Caco-2 (cell line): ENCODE data around the gene ANXA3. TPM values are rescaled to one million over a fixed set of nuclear protein-coding genes. Genes with fewer than 3 reads are reported as not detected.

Source experiments
- BruUV-seq: library from RNA; stranded (reverse); fragments of 400-500 nt; replicated peaks from 2 replicates; lab custom pipeline; 2021; lab: Mats Ljungman, UMichigan
- CTCF ChIA-PET: fragments of 300-600 bp; sonication (Branson Sonifier 250); formaldehyde crosslinking; loops from one replicate; lab custom pipeline; 2022; ENCODE audit warnings: antibody characterized with exemption; lab: Charles Lee
- POLR2A ChIA-PET: fragments of 300-600 bp; sonication (Branson Sonifier 250); formaldehyde crosslinking; loops from one replicate; lab custom pipeline; 2022; ENCODE audit warnings: antibody characterized with exemption; lab: Charles Lee
- DNase-seq, 2 experiments: peaks; one replicate each; pipeline versions ENCODE4 v3.0.0 to v3.0.0-alpha.2; 2020 to 2022
- H3K27me3 ChIP-seq: replicated peaks from 2 replicates; pipeline ENCODE4 v1.6.0; 2011; ENCODE audit warnings: low read length; ENCODE audit not compliant: control insufficient read depth, insufficient read depth
- H3K36me3 ChIP-seq: 2 replicates; pipeline ENCODE4 v1.5.1; 2011; ENCODE audit warnings: low read length; ENCODE audit not compliant: control insufficient read depth, insufficient read depth
- H3K4me1 ChIP-seq: fragments of 250-450 bp; sonication (Bioruptor Pico); 2 replicates; pipeline ENCODE4 v1.5.1; 2020; ENCODE audit warnings: mild to moderate bottlenecking
- H3K4me3 ChIP-seq: 2 replicates; pipeline ENCODE4 v1.5.1; 2011; ENCODE audit warnings: low read depth, mild to moderate bottlenecking, control low read depth, low read length
- H3K9me3 ChIP-seq: fragments of 250-450 bp; sonication (Bioruptor Pico); 2 replicates; pipeline ENCODE4 v1.5.1; 2020; ENCODE audit warnings: mild to moderate bottlenecking, moderate library complexity
- H3K27ac Mint-ChIP-seq: one replicate; pipeline ENCODE4 v1.8.0; 2022; ENCODE audit warnings: mixed read lengths; ENCODE audit not compliant: unreplicated experiment
- H3K27me3 Mint-ChIP-seq: one replicate; pipeline ENCODE4 v1.8.0; 2022; ENCODE audit warnings: mixed read lengths; ENCODE audit not compliant: insufficient read depth, unreplicated experiment
- H3K36me3 Mint-ChIP-seq: one replicate; pipeline ENCODE4 v1.8.0; 2022; ENCODE audit warnings: mild to moderate bottlenecking, mixed read lengths; ENCODE audit not compliant: insufficient read depth, unreplicated experiment
- H3K4me1 Mint-ChIP-seq: one replicate; pipeline ENCODE4 v1.8.0; 2022; ENCODE audit warnings: low read depth, mixed read lengths; ENCODE audit not compliant: unreplicated experiment
- H3K4me3 Mint-ChIP-seq: one replicate; pipeline ENCODE4 v1.8.0; 2022; ENCODE audit warnings: mild to moderate bottlenecking, moderate library complexity, mixed read lengths; ENCODE audit not compliant: unreplicated experiment
- H3K9me3 Mint-ChIP-seq: one replicate; pipeline ENCODE4 v1.8.0; 2022; ENCODE audit warnings: mixed read lengths; ENCODE audit not compliant: unreplicated experiment
- CTCF ChIP-seq, 2 experiments: fragments of 200-600 bp in 1 of 2; IDR thresholded peaks; 1 replicate in 1 of 2; 2 replicates in 1 of 2; pipeline versions ENCODE4 v1.5.1 to v1.8.0; 2011 to 2022; ENCODE audit warnings: antibody characterized with exemption in 1 of 2, control low read depth in 1 of 2, inconsistent platforms in 1 of 2, low read depth in 1 of 2, low read length in 1 of 2, mild to moderate bottlenecking in 1 of 2, moderate library complexity in 1 of 2; ENCODE audit not compliant: insufficient read depth in 1 of 2, severe bottlenecking in 1 of 2, unreplicated experiment in 1 of 2
- intact Hi-C: fragments of 100-400 bp; cut with micrococcal nuclease; formaldehyde crosslinking; loops from one replicate; pipeline ENCODE4 v1.10.0; 2022; ENCODE audit not compliant: unreplicated experiment
- total RNA-seq: library from RNA; stranded (reverse); gene quantifications from 2 replicates; pipeline ENCODE4 v1.2.3, GENCODE V29; 2022

ANXA3 gene
- total RNA-seq, 1 experiment from 2014 or later, result 361 TPM

- Mint-ChIP-seq H3K4me3 (no peak overlapping the region), H3K27ac (no peak overlapping the region), H3K4me1 (peaks cover 20% of the 10 kb centered on the region), H3K36me3 (no peaks in the 10 kb centered on the region), H3K9me3 (no peaks in the 10 kb centered on the region), H3K27me3 (no peaks in the 10 kb centered on the region)
- no peak for DNase-seq
- no TSS peak for BruUV-seq
- POLR2A ChIA-PET, result no interaction called here
- intact Hi-C loops, result no loop called here
- Histone ChIP-seq H3K4me1 (no peaks in the 10 kb centered on the region), H3K9me3 (no peaks in the 10 kb centered on the region), H3K27me3 (no peaks in the 10 kb centered on the region), H3K4me3 (no peak overlapping the region), H3K36me3 (no peaks in the 10 kb centered on the region)
- TF ChIP-seq CTCF (IDR thresholded peaks at IDR 0.05; ENCODE audit: insufficient read depth in 1 of 2, low read depth in 1 of 2, low read length in 1 of 2, severe bottlenecking in 1 of 2, unreplicated experiment in 1 of 2), result no peak
- CTCF ChIA-PET, result no interaction called here
Observed at GRCh38 chr4:78651250-78651860, 99.8 kb downstream of the ANXA3 start.

GRCh38 chr4:78652282-78652876, 100.8 kb downstream of the ANXA3 start:
- no TSS peak for BruUV-seq
- Mint-ChIP-seq H3K27ac (no peak overlapping the region), H3K4me1 (peaks cover 20% of the 10 kb centered on the region), H3K36me3 (no peaks in the 10 kb centered on the region), H3K27me3 (no peaks in the 10 kb centered on the region), H3K4me3 (no peak overlapping the region), H3K9me3 (no peaks in the 10 kb centered on the region)
- CTCF ChIA-PET, result no interaction called here
- no peak for TF ChIP-seq CTCF (IDR thresholded peaks at IDR 0.05; ENCODE audit: insufficient read depth in 1 of 2, low read depth in 1 of 2, low read length in 1 of 2, severe bottlenecking in 1 of 2, unreplicated experiment in 1 of 2)
- intact Hi-C loops, result no loop called here
- Histone ChIP-seq H3K4me1 (no peaks in the 10 kb centered on the region), H3K9me3 (no peaks in the 10 kb centered on the region), H3K36me3 (no peaks in the 10 kb centered on the region), H3K4me3 (no peak overlapping the region), H3K27me3 (no peaks in the 10 kb centered on the region)
- POLR2A ChIA-PET, result no interaction called here
- no peak for DNase-seq

GRCh38 chr4:78653655-78654054, 102.1 kb downstream of the ANXA3 start:
- intact Hi-C loops, result no loop called here
- Mint-ChIP-seq H3K4me1 (peaks cover 13% of the 10 kb centered on the region), H3K36me3 (no peaks in the 10 kb centered on the region)

More at GRCh38 chr4:78653655-78654054, 102.1 kb downstream of the ANXA3 start:
- H3K9me3 ChIP-seq, result no peaks in the 10 kb centered on the region
- no peaks in the 10 kb centered on the region for H3K27me3 ChIP-seq
- Mint-ChIP-seq H3K27ac (no peak overlapping the region), H3K4me3 (no peak overlapping the region), H3K27me3 (no peaks in the 10 kb centered on the region), H3K9me3 (no peaks in the 10 kb centered on the region)
- CTCF ChIA-PET, result interaction anchor here (0.6 kb wide), 1 partner anchor 1307 kb away, joined by 11 read pairs; no protein-coding TSS in a partner anchor
- H3K4me1 ChIP-seq, result no peaks in the 10 kb centered on the region
- TF ChIP-seq CTCF (IDR thresholded peaks at IDR 0.05; ENCODE audit: insufficient read depth in 1 of 2, low read depth in 1 of 2, low read length in 1 of 2, severe bottlenecking in 1 of 2, unreplicated experiment in 1 of 2), result no peak
- H3K36me3 ChIP-seq, result no peaks in the 10 kb centered on the region
- POLR2A ChIA-PET, result no interaction called here
- BruUV-seq, result no TSS peak
- DNase-seq, result no peak
- no peak overlapping the region for H3K4me3 ChIP-seq
